ENCODE results near the gene TENM4. TPM values are rescaled to one million over a fixed set of nuclear protein-coding genes. Genes with fewer than 3 reads are reported as not detected.
A peak's percentile ranks its signal among the peaks of the same experiment; 100 is the strongest.

The TENM4 gene
- total RNA-seq, 4 donors from 2014 or later: 7.7 to 39.3 (median 16.1) TPM

DNA sequence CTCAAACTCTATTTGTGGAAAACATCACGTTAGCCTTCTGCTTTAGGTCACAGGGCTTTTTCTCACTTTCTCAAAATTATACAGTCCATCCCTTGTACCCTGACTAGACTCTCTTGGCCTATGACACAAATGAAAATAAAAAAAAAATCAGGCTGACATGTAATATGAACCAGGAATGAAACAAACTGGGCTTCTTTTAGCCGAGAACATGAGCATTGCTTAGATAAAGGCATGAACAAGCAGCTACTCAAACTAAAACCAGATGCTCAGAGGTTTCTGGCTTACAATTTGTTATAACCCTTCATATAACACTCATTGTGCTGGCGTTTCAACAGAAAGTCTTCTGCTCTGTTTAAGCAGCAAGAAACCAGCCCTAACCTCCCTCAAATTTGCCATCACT is 600.6 kb downstream of the TENM4 start:
- TF ChIP-seq, protein P1, sequence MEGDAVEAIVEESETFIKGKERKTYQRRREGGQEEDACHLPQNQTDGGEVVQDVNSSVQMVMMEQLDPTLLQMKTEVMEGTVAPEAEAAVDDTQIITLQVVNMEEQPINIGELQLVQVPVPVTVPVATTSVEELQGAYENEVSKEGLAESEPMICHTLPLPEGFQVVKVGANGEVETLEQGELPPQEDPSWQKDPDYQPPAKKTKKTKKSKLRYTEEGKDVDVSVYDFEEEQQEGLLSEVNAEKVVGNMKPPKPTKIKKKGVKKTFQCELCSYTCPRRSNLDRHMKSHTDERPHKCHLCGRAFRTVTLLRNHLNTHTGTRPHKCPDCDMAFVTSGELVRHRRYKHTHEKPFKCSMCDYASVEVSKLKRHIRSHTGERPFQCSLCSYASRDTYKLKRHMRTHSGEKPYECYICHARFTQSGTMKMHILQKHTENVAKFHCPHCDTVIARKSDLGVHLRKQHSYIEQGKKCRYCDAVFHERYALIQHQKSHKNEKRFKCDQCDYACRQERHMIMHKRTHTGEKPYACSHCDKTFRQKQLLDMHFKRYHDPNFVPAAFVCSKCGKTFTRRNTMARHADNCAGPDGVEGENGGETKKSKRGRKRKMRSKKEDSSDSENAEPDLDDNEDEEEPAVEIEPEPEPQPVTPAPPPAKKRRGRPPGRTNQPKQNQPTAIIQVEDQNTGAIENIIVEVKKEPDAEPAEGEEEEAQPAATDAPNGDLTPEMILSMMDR (IDR thresholded peaks at IDR 0.05): no peak
- no peak for TF ChIP-seq POLR2A (IDR thresholded peaks at IDR 0.05)
- Histone ChIP-seq H3K9me3 (no peaks in the 10 kb centered on the region), H3K27ac (peak overlapping the region in 3 of 4 donors; percentile 45 to 86 (median 78)), H3K36me3 (no peaks in the 10 kb centered on the region), H3K4me3 (no peak overlapping the region), H3K4me1 (peaks cover 0 to 18% (median 12%) of the 10 kb centered on the region in 3 donors), H3K27me3 (no peaks in the 10 kb centered on the region)
- no peak for DNase-seq
- 39 to 53% methylated on average over 3 of the region's 3 CpGs for WGBS, 2 donors
- intact Hi-C loops (cut with DNase I): no loop called here

DNA sequence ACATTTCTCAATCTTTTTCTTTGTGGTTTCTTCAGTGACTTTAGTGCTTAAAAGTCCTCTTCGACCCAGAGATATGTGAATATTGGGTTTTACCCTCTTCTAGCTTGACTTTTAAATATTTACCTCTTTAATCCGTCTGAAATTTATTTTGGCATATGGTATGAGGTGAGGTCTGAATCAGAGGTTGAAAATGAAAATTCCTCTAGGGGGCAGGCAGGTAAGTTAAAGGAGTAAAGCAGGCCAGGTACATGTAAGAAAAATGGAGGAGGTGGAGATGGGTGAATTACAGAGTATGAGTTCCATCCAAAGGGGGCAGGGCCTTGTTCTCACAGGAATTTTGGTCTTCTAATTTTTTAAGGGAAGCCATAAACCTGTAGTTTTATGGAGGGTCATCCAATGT is 602.4 kb downstream of the TENM4 start:
- TF ChIP-seq POLR2A (IDR thresholded peaks at IDR 0.05): no peak
- TF ChIP-seq, protein P1 (IDR thresholded peaks at IDR 0.05): peak in 3 of 6 experiments; percentile 14 to 39 (median 31)
- intact Hi-C loops (cut with DNase I): no loop called here
- Histone ChIP-seq H3K4me3 (no peak overlapping the region), H3K9me3 (no peaks in the 10 kb centered on the region), H3K27ac (no peak overlapping the region), H3K36me3 (no peaks in the 10 kb centered on the region), H3K27me3 (no peaks in the 10 kb centered on the region), H3K4me1 (peaks cover 0 to 18% (median 12%) of the 10 kb centered on the region in 3 donors)
- WGBS, 2 donors: 40 to 50% methylated on average over 2 of the region's 2 CpGs
- no peak for DNase-seq

DNA sequence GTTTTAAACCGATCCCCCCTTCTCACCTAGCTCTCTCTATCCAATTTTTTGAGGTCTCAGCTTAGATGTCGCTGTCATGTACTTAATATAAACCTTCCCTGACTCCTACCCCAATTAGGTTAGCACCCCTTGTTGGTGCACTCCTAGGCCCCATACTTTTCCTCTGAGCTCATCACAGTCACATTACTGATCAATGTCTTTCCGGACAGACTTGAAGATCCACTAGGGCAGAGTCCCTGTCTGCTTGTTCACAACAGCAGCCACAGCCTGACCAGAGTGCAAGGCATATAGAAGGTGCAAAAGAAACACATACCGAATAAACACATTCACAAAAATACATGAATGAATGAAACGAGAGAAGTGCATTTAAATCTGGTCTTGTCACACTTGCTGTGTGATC is 605.2 kb downstream of the TENM4 start:
- Histone ChIP-seq H3K4me3 (no peak overlapping the region), H3K36me3 (no peaks in the 10 kb centered on the region), H3K9me3 (no peaks in the 10 kb centered on the region), H3K27ac (no peak overlapping the region), H3K4me1 (peaks cover 0 to 16% (median 9%) of the 10 kb centered on the region in 3 donors), H3K27me3 (no peaks in the 10 kb centered on the region)
- DNase-seq: no peak
- TF ChIP-seq, protein P1 (IDR thresholded peaks at IDR 0.05): no peak
- TF ChIP-seq POLR2A (IDR thresholded peaks at IDR 0.05): no peak
- WGBS, 2 donors: 75 to 93% methylated on average over 5 of the region's 5 CpGs
- intact Hi-C loops (cut with DNase I): no loop called here

DNA sequence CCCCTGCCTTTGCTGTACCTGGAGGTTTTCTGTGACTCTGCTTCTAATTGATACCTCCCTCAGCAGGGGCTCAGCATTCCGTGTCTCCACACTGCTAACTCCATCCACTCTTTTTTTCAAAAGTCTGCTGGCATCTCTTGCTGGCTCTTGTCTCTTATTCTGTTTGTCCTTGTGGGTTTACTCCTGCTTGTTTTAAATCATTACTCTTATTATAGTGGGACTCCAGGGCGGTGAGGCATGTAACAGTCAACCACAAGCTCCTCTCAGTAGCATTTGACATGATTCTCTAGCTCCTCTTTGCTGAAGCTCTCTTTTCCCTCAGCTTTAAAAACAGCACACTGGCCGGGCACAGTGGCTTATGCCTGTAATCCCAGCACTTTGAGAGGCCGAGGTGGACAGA is 605.9 kb downstream of the TENM4 start:
- Histone ChIP-seq H3K27ac (no peak overlapping the region), H3K27me3 (no peaks in the 10 kb centered on the region), H3K36me3 (no peaks in the 10 kb centered on the region), H3K9me3 (no peaks in the 10 kb centered on the region), H3K4me1 (peaks cover 0 to 13% (median 1%) of the 10 kb centered on the region in 3 donors), H3K4me3 (no peak overlapping the region)
- 84 to 92% methylated on average over 3 to 4 of the region's 4 CpGs for WGBS, 2 donors
- TF ChIP-seq, protein P1 (IDR thresholded peaks at IDR 0.05): no peak
- no peak for TF ChIP-seq POLR2A (IDR thresholded peaks at IDR 0.05)
- no peak for DNase-seq
- intact Hi-C loops (cut with DNase I): no loop called here

DNA sequence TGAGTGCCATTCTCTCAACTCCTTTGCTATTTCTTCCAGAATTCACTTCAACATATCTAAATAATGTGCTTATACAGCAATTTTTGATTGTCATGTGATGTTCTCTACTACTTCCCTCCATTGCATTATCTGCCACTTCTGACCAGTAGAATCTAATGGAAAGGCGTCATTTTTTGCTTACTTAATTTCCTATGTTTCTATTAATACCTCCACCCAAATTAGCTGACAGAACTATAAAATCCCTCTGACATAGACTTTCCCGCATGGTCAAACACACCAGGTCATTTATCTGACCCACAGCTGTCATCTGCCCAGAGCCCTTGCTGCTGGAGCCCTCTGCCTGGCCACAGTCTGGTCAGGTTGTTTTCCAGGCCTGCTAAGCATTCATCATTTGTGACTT is 607.6 kb downstream of the TENM4 start:
- TF ChIP-seq POLR2A (IDR thresholded peaks at IDR 0.05): no peak
- TF ChIP-seq, protein P1 (IDR thresholded peaks at IDR 0.05): no peak
- no peaks in the 10 kb centered on the region for H3K36me3 ChIP-seq
- H3K27ac ChIP-seq: no peak overlapping the region
- no peak for DNase-seq
- no peaks in the 10 kb centered on the region for H3K9me3 ChIP-seq
- intact Hi-C loops (cut with DNase I): no loop called here
- no peaks in the 10 kb centered on the region for H3K27me3 ChIP-seq
- H3K4me3 ChIP-seq: no peak overlapping the region
- 73 to 77% methylated on average over 2 of the region's 2 CpGs for WGBS, 2 donors
- peaks cover 0 to 13% (median 0%) of the 10 kb centered on the region in 3 donors for H3K4me1 ChIP-seq
